ENCODE results near the gene BSN. TPM values are rescaled to one million over a fixed set of nuclear protein-coding genes. Genes with fewer than 3 reads are reported as not detected.

BSN gene
- total and polyA plus RNA-seq, 2 donors (not counting 3 experiments of a cell fraction or from before 2014, with no cell fraction given): 0.04 to 0.27 TPM

- Histone ChIP-seq H3K27ac (ENCODE audit: insufficient read depth, low read depth, low read length) (no peak overlapping the region), H3K9me3 (replicated peaks; ENCODE audit: control insufficient read depth, insufficient read depth, low read length) (no peaks in the 10 kb centered on the region), H3K9ac (replicated peaks; ENCODE audit: extremely low read depth, insufficient read depth, low read length) (no peak overlapping the region), H3K4me1 (ENCODE audit: control insufficient read depth, extremely low read depth, insufficient read depth, low read length) (no peaks in the 10 kb centered on the region), H3K9me1 (replicated peaks; ENCODE audit: control insufficient read depth, extremely low read depth, insufficient read depth, low read length) (no peaks in the 10 kb centered on the region), H3K36me3 (ENCODE audit: control insufficient read depth in 2 of 2, extremely low read depth in 1 of 2, insufficient read depth in 2 of 2, low read length in 2 of 2) (no peaks in the 10 kb centered on the region), H4K20me1 (replicated peaks; ENCODE audit: control insufficient read depth, extremely low read depth, insufficient read depth, low read length) (no peaks in the 10 kb centered on the region), H2AFZ (ENCODE audit: low read depth, low read length) (no peak overlapping the region), H3K4me2 (ENCODE audit: insufficient read depth, low read length) (no peak overlapping the region), H3K79me2 (ENCODE audit: control insufficient read depth, insufficient read depth, low read length) (no peaks in the 10 kb centered on the region), H3K27me3 (ENCODE audit: control insufficient read depth in 2 of 2, insufficient read depth in 2 of 2, low read length in 2 of 2) (no peaks in the 10 kb centered on the region), H3K4me3 (replicated peaks in 1 of 3; ENCODE audit: insufficient read depth in 1 of 3, low read depth in 1 of 3, low read length in 3 of 3) (no peak overlapping the region)
- ChIA-PET POLR2A (no interaction called here), CTCF (interaction anchor here (1.0 kb wide), 1 partner anchor 11 kb away, joined by 3 read pairs; no protein-coding TSS in a partner anchor)
- intact Hi-C loops (cut with micrococcal nuclease) (no loop called here), dilution Hi-C loops (cut with MboI; ENCODE audit: extremely low pct_ligation_motif_present, low sequenced_read_pairs) (no loop called here)
- FAIRE-seq (no peak), DNase-seq (ENCODE audit: low read depth, low spot score) (no peak)
- no TSS peak for BruUV-seq (replicated peaks)
- TF ChIP-seq MAX (IDR thresholded peaks at IDR 0.05; ENCODE audit: insufficient read depth, insufficient read length) (no peak), GATA2 (IDR thresholded peaks at IDR 0.05; ENCODE audit: insufficient read depth, insufficient read length, low read depth, low read length) (no peak), POLR2A (IDR thresholded peaks at IDR 0.05; ENCODE audit: low read depth, low read length) (no peak), JUN (IDR thresholded peaks at IDR 0.05; ENCODE audit: borderline replicate concordance, insufficient read depth, insufficient read length, low read depth) (no peak), POLR2AphosphoS5 (IDR thresholded peaks at IDR 0.05; ENCODE audit: insufficient read depth, low read depth, low read length) (no peak), EZH2 (IDR thresholded peaks at IDR 0.05; ENCODE audit: borderline replicate concordance, low read depth, low read length, severe bottlenecking) (no peak), MYC (IDR thresholded peaks at IDR 0.05; ENCODE audit: low read depth, low read length) (no peak), FOS (IDR thresholded peaks at IDR 0.05; ENCODE audit: borderline replicate concordance, insufficient read depth, low read length) (no peak)
- TF ChIP-seq, protein P1, sequence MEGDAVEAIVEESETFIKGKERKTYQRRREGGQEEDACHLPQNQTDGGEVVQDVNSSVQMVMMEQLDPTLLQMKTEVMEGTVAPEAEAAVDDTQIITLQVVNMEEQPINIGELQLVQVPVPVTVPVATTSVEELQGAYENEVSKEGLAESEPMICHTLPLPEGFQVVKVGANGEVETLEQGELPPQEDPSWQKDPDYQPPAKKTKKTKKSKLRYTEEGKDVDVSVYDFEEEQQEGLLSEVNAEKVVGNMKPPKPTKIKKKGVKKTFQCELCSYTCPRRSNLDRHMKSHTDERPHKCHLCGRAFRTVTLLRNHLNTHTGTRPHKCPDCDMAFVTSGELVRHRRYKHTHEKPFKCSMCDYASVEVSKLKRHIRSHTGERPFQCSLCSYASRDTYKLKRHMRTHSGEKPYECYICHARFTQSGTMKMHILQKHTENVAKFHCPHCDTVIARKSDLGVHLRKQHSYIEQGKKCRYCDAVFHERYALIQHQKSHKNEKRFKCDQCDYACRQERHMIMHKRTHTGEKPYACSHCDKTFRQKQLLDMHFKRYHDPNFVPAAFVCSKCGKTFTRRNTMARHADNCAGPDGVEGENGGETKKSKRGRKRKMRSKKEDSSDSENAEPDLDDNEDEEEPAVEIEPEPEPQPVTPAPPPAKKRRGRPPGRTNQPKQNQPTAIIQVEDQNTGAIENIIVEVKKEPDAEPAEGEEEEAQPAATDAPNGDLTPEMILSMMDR (IDR thresholded peaks at IDR 0.05; ENCODE audit: extremely low read depth in 1 of 2, insufficient read depth in 1 of 2, low read depth in 1 of 2, low read length in 2 of 2): no peak
These were observed 46.5 kb downstream of the BSN start for GRCh38 chr3:49600781-49601180.

All from endothelial cell of umbilical vein (primary cell).